H1 (cell line): ENCODE measurements around the gene AFG1L. TPM values are rescaled to one million over a fixed set of nuclear protein-coding genes. Genes with fewer than 3 reads are reported as not detected.
"Not testable (repeated sequence)": the region's sequence is repeated elsewhere in the genome, so short reads cannot be mapped to it uniquely, and the experiment has no call there.

ENCODE experiments used
- CTCF ChIA-PET: fragments of 300-600 bp; sonication (Branson Sonifier 250); formaldehyde crosslinking; loops from one replicate; lab custom pipeline; 2021; ENCODE audit not compliant: partially characterized antibody; lab: Charles Lee
- POLR2A ChIA-PET: fragments of 300-600 bp; sonication (Branson Sonifier 250); formaldehyde crosslinking; loops from one replicate; lab custom pipeline; 2021; ENCODE audit warnings: inconsistent platforms; ENCODE audit not compliant: partially characterized antibody; lab: Charles Lee
- DNase-seq, 2 experiments: peaks; one replicate each; pipeline versions ENCODE4 v3.0.0 to v3.0.0-alpha.2; 2010 to 2022; ENCODE audit warnings: low spot score in 2 of 2, low read depth in 1 of 2, mixed read lengths in 1 of 2
- FAIRE-seq: peaks from 2 replicates; lab custom pipeline; 2011; peaks lifted over from hg19 to GRCh38; lab: Jason Lieb, UNC
- H2AFZ ChIP-seq: 2 replicates; pipeline ENCODE4 v1.8.1; 2012; ENCODE audit warnings: low read length, inconsistent platforms
- H2AK5ac ChIP-seq: 2 replicates; pipeline ENCODE4 v1.6.1; 2013; ENCODE audit warnings: low read depth, low read length
- H2BK120ac ChIP-seq: replicated peaks from 2 replicates; pipeline ENCODE3; 2013; ENCODE audit warnings: low read depth, low read length, inconsistent platforms
- H2BK12ac ChIP-seq: 2 replicates; pipeline ENCODE4 v1.6.1; 2013; ENCODE audit warnings: low read depth, low read length
- H2BK15ac ChIP-seq: 2 replicates; pipeline ENCODE4 v1.6.1; 2013; ENCODE audit warnings: low read length
- H2BK20ac ChIP-seq: 2 replicates; pipeline ENCODE4 v1.6.1; 2013; ENCODE audit warnings: low read length
- H2BK5ac ChIP-seq: 2 replicates; pipeline ENCODE4 v1.6.1; 2013; ENCODE audit warnings: low read depth, low read length
- H3K14ac ChIP-seq: 2 replicates; pipeline ENCODE4 v1.6.1; 2013; ENCODE audit warnings: inconsistent platforms; ENCODE audit not compliant: insufficient read length
- H3K18ac ChIP-seq: 2 replicates; pipeline ENCODE4 v1.6.1; 2013; ENCODE audit warnings: low read length; ENCODE audit errors: extremely low read depth
- H3K23ac ChIP-seq: 2 replicates; pipeline ENCODE4 v1.6.1; 2013; ENCODE audit warnings: inconsistent platforms; ENCODE audit not compliant: insufficient read length
- H3K23me2 ChIP-seq: 2 replicates; pipeline ENCODE4 v1.6.1; 2013; ENCODE audit warnings: low read depth, low read length
- H3K27ac ChIP-seq: 2 replicates; pipeline ENCODE4 v1.6.1; 2011; ENCODE audit warnings: low read depth, low read length, inconsistent platforms
- H3K27me3 ChIP-seq, 4 experiments: replicated peaks in 1 of 4; 1 replicate in 1 of 4; 2 replicates in 3 of 4; pipeline versions ENCODE4 v1.6.1 to v1.8.1; 2011 to 2013; ENCODE audit warnings: low read length in 3 of 4, mild to moderate bottlenecking in 3 of 4, inconsistent platforms in 2 of 4, mixed read lengths in 2 of 4, moderate library complexity in 1 of 4; ENCODE audit not compliant: control insufficient read depth in 3 of 4, insufficient read depth in 3 of 4; ENCODE audit errors: extremely low read depth in 1 of 4
- H3K36me3 ChIP-seq, 4 experiments: 2 replicates each; pipeline versions ENCODE4 v1.6.1 to v1.8.1; 2011 to 2013; ENCODE audit warnings: mild to moderate bottlenecking in 4 of 4, low read length in 3 of 4, moderate library complexity in 2 of 4, control low read depth in 1 of 4, inconsistent platforms in 1 of 4; ENCODE audit not compliant: insufficient read depth in 4 of 4, control insufficient read depth in 2 of 4
- H3K4ac ChIP-seq: replicated peaks from 2 replicates; pipeline ENCODE3; 2013; ENCODE audit warnings: low read length, low read depth, mixed read lengths, inconsistent platforms; ENCODE audit not compliant: insufficient read length
- H3K4me1 ChIP-seq, 4 experiments: replicated peaks in 1 of 4; 1 replicate in 1 of 4; 2 replicates in 3 of 4; pipeline versions ENCODE4 v1.6.1 to v1.8.1; 2011 to 2013; ENCODE audit warnings: low read length in 3 of 4, inconsistent platforms in 2 of 4, mixed read lengths in 1 of 4; ENCODE audit not compliant: insufficient read depth in 4 of 4, control insufficient read depth in 3 of 4
- H3K4me2 ChIP-seq, 2 experiments: 2 replicates each; pipeline versions ENCODE4 v1.6.1 to v1.8.1; 2011 to 2013; ENCODE audit warnings: low read depth in 2 of 2, low read length in 2 of 2, control low read depth in 1 of 2, inconsistent platforms in 1 of 2, mild to moderate bottlenecking in 1 of 2; ENCODE audit not compliant: insufficient read depth in 1 of 2
- H3K4me3 ChIP-seq, 4 experiments: fragments of 200-600, 300-600 bp in 1 of 4; sonication (generic), shearing (Covaris generic), sonication (Bioruptor Twin) in 1 of 4; 2 replicates each; pipeline versions ENCODE4 v1.5.1 to v1.8.1; 2011 to 2016; ENCODE audit warnings: low read length in 4 of 4, low read depth in 3 of 4, control low read depth in 2 of 4, inconsistent platforms in 2 of 4, mild to moderate bottlenecking in 2 of 4, mixed read lengths in 1 of 4, moderate library complexity in 1 of 4; ENCODE audit not compliant: insufficient read depth in 2 of 4; ENCODE audit errors: extremely low read depth in 1 of 4
- H3K56ac ChIP-seq: replicated peaks from 2 replicates; pipeline ENCODE3; 2013; ENCODE audit warnings: low read depth, mild to moderate bottlenecking, mixed read lengths, low read length, inconsistent platforms; ENCODE audit not compliant: insufficient read length
- H3K79me1 ChIP-seq: 2 replicates; pipeline ENCODE4 v1.6.1; 2013; ENCODE audit warnings: low read depth, low read length, control low read depth
- H3K79me2 ChIP-seq, 2 experiments: 2 replicates each; pipeline versions ENCODE4 v1.6.1 to v1.8.1; 2012 to 2013; ENCODE audit warnings: low read length in 2 of 2, mild to moderate bottlenecking in 2 of 2, inconsistent platforms in 1 of 2; ENCODE audit not compliant: insufficient read depth in 2 of 2, control insufficient read depth in 1 of 2
- H3K9ac ChIP-seq, 4 experiments: replicated peaks in 1 of 4; 1 replicate in 1 of 4; 2 replicates in 3 of 4; pipeline versions ENCODE4 v1.6.1 to v1.8.1; 2011 to 2013; ENCODE audit warnings: low read depth in 3 of 4, low read length in 3 of 4, control low read depth in 2 of 4, mild to moderate bottlenecking in 2 of 4, moderate library complexity in 2 of 4, inconsistent platforms in 1 of 4; ENCODE audit errors: extremely low read depth in 1 of 4
- H3K9me3 ChIP-seq, 2 experiments: 2 replicates each; pipeline versions ENCODE4 v1.6.1 to v1.8.1; 2012 to 2013; ENCODE audit warnings: mild to moderate bottlenecking in 2 of 2, moderate library complexity in 2 of 2, control low read depth in 1 of 2, inconsistent platforms in 1 of 2, low read depth in 1 of 2, low read length in 1 of 2, mixed read lengths in 1 of 2; ENCODE audit not compliant: insufficient read depth in 2 of 2
- H4K20me1 ChIP-seq, 2 experiments: replicated peaks in 1 of 2; 2 replicates each; pipeline versions ENCODE3 to v1.8.1; 2011 to 2013; ENCODE audit warnings: inconsistent platforms in 2 of 2, low read length in 2 of 2, mild to moderate bottlenecking in 1 of 2; ENCODE audit not compliant: insufficient read depth in 2 of 2, control insufficient read depth in 1 of 2
- H4K5ac ChIP-seq: 2 replicates; pipeline ENCODE4 v1.6.1; 2013; ENCODE audit warnings: low read length, low read depth, mixed read lengths, inconsistent platforms; ENCODE audit not compliant: insufficient read length
- H4K8ac ChIP-seq: 2 replicates; pipeline ENCODE4 v1.8.0; 2013; ENCODE audit warnings: mild to moderate bottlenecking, moderate library complexity, low read length, inconsistent platforms; ENCODE audit not compliant: insufficient read depth; ENCODE audit errors: extremely low read depth
- H4K91ac ChIP-seq: replicated peaks from 2 replicates; pipeline ENCODE3; 2013; ENCODE audit warnings: low read length, mixed read lengths, inconsistent platforms; ENCODE audit not compliant: insufficient read length
- CBX8 ChIP-seq: fragments of 300-800, 300-1000 bp; sonication (generic); IDR thresholded peaks from 2 replicates; pipeline ENCODE4 v1.7.1; 2016; ENCODE audit warnings: low read depth, low read length, borderline replicate concordance
- E2F6 ChIP-seq: IDR thresholded peaks from 2 replicates; pipeline ENCODE4 v1.6.1; 2012; ENCODE audit warnings: inconsistent platforms
- KDM4A ChIP-seq: IDR thresholded peaks from one replicate; pipeline ENCODE4 v1.7.1; 2012; ENCODE audit warnings: low read depth, mild to moderate bottlenecking, moderate library complexity, low read length, inconsistent platforms; ENCODE audit not compliant: severe bottlenecking
- NANOG ChIP-seq: IDR thresholded peaks from 2 replicates; pipeline ENCODE4 v1.6.1; 2011; ENCODE audit warnings: low read length, low read depth, mild to moderate bottlenecking, inconsistent platforms; ENCODE audit not compliant: insufficient read depth, poor library complexity, severe bottlenecking
- SIX5 ChIP-seq: IDR thresholded peaks from 2 replicates; pipeline ENCODE4 v1.6.1; 2011; ENCODE audit warnings: mild to moderate bottlenecking, low read depth, low read length
- WGBS, 2 experiments: shearing (Covaris generic) in 1 of 2; methylation state at CpG; one replicate each; pipeline versions ENCODE4 v1.1.6 to v1.1.7; 2013 to 2015; ENCODE audit warnings: low lambda C conversion rate in 2 of 2, mixed read lengths in 2 of 2, inconsistent platforms in 1 of 2, low coverage in 1 of 2, missing lambda C conversion rate in 1 of 2; ENCODE audit not compliant: insufficient replicate concordance in 2 of 2, insufficient coverage in 1 of 2, insufficient read length in 1 of 2; ENCODE audit errors: extremely low coverage in 1 of 2, missing lambda C conversion rate in 1 of 2; 5-methylcytosine and 5-hydroxymethylcytosine counted together
- polyA plus RNA-seq, 7 experiments: library from polyadenylated mRNA; depleted of rRNA in 3 of 7; stranded (reverse) in 5 of 7; unstranded in 2 of 7; fragments of >200 nt in 5 of 7; fragments of 200-250 nt in 2 of 7; gene quantifications; 1 replicate in 5 of 7; 2 replicates in 1 of 7; 4 replicates in 1 of 7; pipeline versions ENCODE4 v1.2.1 to v1.2.3, GENCODE V29; 2011 to 2013; ENCODE audit warnings: missing spikeins in 2 of 7, mixed read lengths in 2 of 7
- total RNA-seq: library from RNA; stranded (reverse); fragmentation: NEBNext Ultra II Directional; extraction: Animal tissue kit (Norgen Biotek cat#: 25700); gene quantifications from 2 replicates; pipeline ENCODE4 v1.2.1, GENCODE V29; 2021

AFG1L gene
- total and polyA plus RNA-seq, 2 of the 8 experiments (the other 6 are each of a cell fraction or from before 2014, with no cell fraction given) = 0.98 to 5.7 TPM

- TF ChIP-seq CBX8 (no peak), KDM4A (peak; percentile 97), E2F6 (peak; percentile 26), NANOG (no peak), SIX5 (peak; percentile 46; the same call in 1 of the 2 replicates)
Measured at GRCh38 chr6:108294727-108295625, at the start of gene AFG1L (continued).

- H3K27me3 ChIP-seq, H4K8ac ChIP-seq, H4K20me1 ChIP-seq, H3K4me3 ChIP-seq, H2BK5ac ChIP-seq, H3K4ac ChIP-seq, H4K91ac ChIP-seq, H3K23ac ChIP-seq, H2BK12ac ChIP-seq, H3K23me2 ChIP-seq, H3K9ac ChIP-seq, H2BK20ac ChIP-seq, FAIRE-seq, H3K14ac ChIP-seq, H3K27ac ChIP-seq, H2AK5ac ChIP-seq, H3K4me2 ChIP-seq, H3K36me3 ChIP-seq, H3K18ac ChIP-seq, H3K79me2 ChIP-seq, DNase-seq, H3K56ac ChIP-seq, H2BK120ac ChIP-seq, POLR2A ChIA-PET, CTCF ChIA-PET, H2BK15ac ChIP-seq, H3K4me1 ChIP-seq, H3K79me1 ChIP-seq, H2AFZ ChIP-seq, H3K9me3 ChIP-seq, H4K5ac ChIP-seq: not testable (repeated sequence)
- WGBS, 2 experiments = 97% methylated on average over 7 of the region's 7 CpGs; no CpG with 5 or more reads in 1 of the 2 experiments
Measured at GRCh38 chr6:108245095-108245494, 49.8 kb upstream of the AFG1L start.
